Mucosa of stomach (tissue), 1 donor: ENCODE measurements around the gene TBC1D14.

Experiments
- H3K27me3 ChIP-seq: one replicate; pipeline ENCODE4 v1.7.0; 2013; ENCODE audit warnings: mild to moderate bottlenecking, low read length; ENCODE audit not compliant: control insufficient read depth, insufficient read depth
- H3K36me3 ChIP-seq: one replicate; pipeline ENCODE4 v1.7.0; 2013; ENCODE audit warnings: low read length; ENCODE audit not compliant: control insufficient read depth, insufficient read depth
- H3K4me1 ChIP-seq: one replicate; pipeline ENCODE4 v1.7.0; 2013; ENCODE audit warnings: mild to moderate bottlenecking, low read length; ENCODE audit not compliant: control insufficient read depth, insufficient read depth
- H3K4me3 ChIP-seq: one replicate; pipeline ENCODE4 v1.7.0; 2013; ENCODE audit warnings: low read length
- H3K9ac ChIP-seq: one replicate; pipeline ENCODE4 v1.7.0; 2013; ENCODE audit warnings: mild to moderate bottlenecking, low read length, moderate library complexity
- H3K9me3 ChIP-seq: one replicate; pipeline ENCODE4 v1.7.0; 2013; ENCODE audit warnings: mild to moderate bottlenecking, low read length, moderate library complexity; ENCODE audit not compliant: control insufficient read depth
- donor health status: Pancreatic carcinoma.

The TBC1D14 gene

GRCh38 chr4:7054106-7054880 is 144.7 kb downstream of the TBC1D14 start:
- Histone ChIP-seq H3K4me1 (peaks cover 26% of the 10 kb centered on the region), H3K27me3 (no peaks in the 10 kb centered on the region), H3K9ac (no peak overlapping the region), H3K9me3 (no peaks in the 10 kb centered on the region), H3K36me3 (peaks cover 17% of the 10 kb centered on the region), H3K4me3 (no peak overlapping the region)

- no peaks in the 10 kb centered on the region for H3K27me3 ChIP-seq
- peaks cover 17% of the 10 kb centered on the region for H3K36me3 ChIP-seq
- H3K4me3 ChIP-seq = no peak overlapping the region
- H3K9ac ChIP-seq = no peak overlapping the region
- peaks cover 20% of the 10 kb centered on the region for H3K4me1 ChIP-seq
- H3K9me3 ChIP-seq = no peaks in the 10 kb centered on the region
Observed at GRCh38 chr4:7055111-7055989, 145.7 kb downstream of the TBC1D14 start.

- H3K27me3 ChIP-seq = no peaks in the 10 kb centered on the region
- peaks cover 14% of the 10 kb centered on the region for H3K4me1 ChIP-seq
- peaks cover 17% of the 10 kb centered on the region for H3K36me3 ChIP-seq
- no peak overlapping the region for H3K9ac ChIP-seq
- no peaks in the 10 kb centered on the region for H3K9me3 ChIP-seq
- no peak overlapping the region for H3K4me3 ChIP-seq
Observed at GRCh38 chr4:7055990-7056325, 146.3 kb downstream of the TBC1D14 start.

GRCh38 chr4:7058792-7059191 is 149.2 kb downstream of the TBC1D14 start:
- Histone ChIP-seq H3K27me3 (no peaks in the 10 kb centered on the region), H3K4me1 (no peaks in the 10 kb centered on the region), H3K9ac (no peak overlapping the region), H3K36me3 (peaks cover 28% of the 10 kb centered on the region), H3K9me3 (no peaks in the 10 kb centered on the region), H3K4me3 (no peak overlapping the region)

- no peaks in the 10 kb centered on the region for H3K4me1 ChIP-seq
- peaks cover 22% of the 10 kb centered on the region for H3K36me3 ChIP-seq
- H3K9me3 ChIP-seq = no peaks in the 10 kb centered on the region
- no peak overlapping the region for H3K9ac ChIP-seq
- no peaks in the 10 kb centered on the region for H3K27me3 ChIP-seq
- no peak overlapping the region for H3K4me3 ChIP-seq
Observed at GRCh38 chr4:7059662-7060061, 150.0 kb downstream of the TBC1D14 start.

- Histone ChIP-seq H3K36me3 (peaks cover 18% of the 10 kb centered on the region), H3K27me3 (no peaks in the 10 kb centered on the region), H3K4me3 (no peak overlapping the region), H3K9ac (no peak overlapping the region), H3K9me3 (no peaks in the 10 kb centered on the region), H3K4me1 (no peaks in the 10 kb centered on the region)
Observed at GRCh38 chr4:7060346-7061150, 150.9 kb downstream of the TBC1D14 start.

- peaks cover 9% of the 10 kb centered on the region for H3K4me1 ChIP-seq
- no peaks in the 10 kb centered on the region for H3K9me3 ChIP-seq
- no peaks in the 10 kb centered on the region for H3K27me3 ChIP-seq
- no peak overlapping the region for H3K9ac ChIP-seq
- no peak overlapping the region for H3K4me3 ChIP-seq
- peaks cover 10% of the 10 kb centered on the region for H3K36me3 ChIP-seq
Observed at GRCh38 chr4:7061815-7062214, 152.2 kb downstream of the TBC1D14 start.

GRCh38 chr4:7062816-7063215 is 153.2 kb downstream of the TBC1D14 start:
- Histone ChIP-seq H3K4me1 (peaks cover 13% of the 10 kb centered on the region), H3K27me3 (no peaks in the 10 kb centered on the region), H3K9me3 (no peaks in the 10 kb centered on the region), H3K4me3 (no peak overlapping the region), H3K9ac (no peak overlapping the region), H3K36me3 (peaks cover 10% of the 10 kb centered on the region)

GRCh38 chr4:7063362-7063761 is 153.7 kb downstream of the TBC1D14 start:
- Histone ChIP-seq H3K9ac (no peak overlapping the region), H3K4me1 (peaks cover 13% of the 10 kb centered on the region), H3K36me3 (peaks cover 10% of the 10 kb centered on the region), H3K27me3 (no peaks in the 10 kb centered on the region), H3K4me3 (no peak overlapping the region), H3K9me3 (no peaks in the 10 kb centered on the region)

GRCh38 chr4:7066006-7066405 is 156.4 kb downstream of the TBC1D14 start:
- H3K9ac ChIP-seq = peak overlapping the region; percentile 20
- H3K9me3 ChIP-seq = no peaks in the 10 kb centered on the region
- H3K27me3 ChIP-seq = no peaks in the 10 kb centered on the region
- H3K4me1 ChIP-seq = peaks cover 22% of the 10 kb centered on the region
- H3K36me3 ChIP-seq = peaks cover 10% of the 10 kb centered on the region
- no peak overlapping the region for H3K4me3 ChIP-seq

- Histone ChIP-seq H3K27me3 (no peaks in the 10 kb centered on the region), H3K9me3 (no peaks in the 10 kb centered on the region), H3K36me3 (peaks cover 10% of the 10 kb centered on the region), H3K4me3 (no peak overlapping the region), H3K9ac (peak overlapping the region; percentile 76), H3K4me1 (peaks cover 22% of the 10 kb centered on the region)
Observed at GRCh38 chr4:7066493-7066892, 156.9 kb downstream of the TBC1D14 start.

- no peaks in the 10 kb centered on the region for H3K9me3 ChIP-seq
- peaks cover 22% of the 10 kb centered on the region for H3K4me1 ChIP-seq
- H3K9ac ChIP-seq = peak overlapping the region; percentile 76
- peaks cover 10% of the 10 kb centered on the region for H3K36me3 ChIP-seq
- no peaks in the 10 kb centered on the region for H3K27me3 ChIP-seq
- peak overlapping the region; percentile 61 for H3K4me3 ChIP-seq
Observed at GRCh38 chr4:7067126-7067451, 157.5 kb downstream of the TBC1D14 start.
